Fibroblast of mammary gland (primary cell): ENCODE measurements around the gene KLHDC10.

ENCODE experiments used
- DNase-seq: peaks from one replicate; pipeline ENCODE4 v3.0.0-alpha.2; 2010; ENCODE audit warnings: low read depth
- H3K4me3 ChIP-seq: 2 replicates; pipeline ENCODE4 v1.5.1; 2011; ENCODE audit warnings: low read depth, mild to moderate bottlenecking, low read length, moderate library complexity; ENCODE audit not compliant: control insufficient read depth
- CTCF ChIP-seq: conservative IDR thresholded peaks from 2 replicates; pipeline ENCODE4 v1.5.1; 2011; ENCODE audit warnings: low read depth, low read length, inconsistent platforms; ENCODE audit not compliant: control insufficient read depth, insufficient read depth

Gene KLHDC10

GRCh38 chr7:130131191-130131834 is 61.0 kb downstream of the KLHDC10 start:
- TF ChIP-seq CTCF: no peak
- no peak overlapping the region for H3K4me3 ChIP-seq
- no peak for DNase-seq

GRCh38 chr7:130131964-130132875 is 61.9 kb downstream of the KLHDC10 start:
- H3K4me3 ChIP-seq: no peak overlapping the region
- TF ChIP-seq CTCF: no peak
- DNase-seq: no peak

- H3K4me3 ChIP-seq: no peak overlapping the region
- TF ChIP-seq CTCF: no peak
- no peak for DNase-seq
Observed at GRCh38 chr7:130133029-130133782, 62.9 kb downstream of the KLHDC10 start.

- H3K4me3 ChIP-seq: no peak overlapping the region
- no peak for TF ChIP-seq CTCF
- DNase-seq: no peak
Observed at GRCh38 chr7:130134106-130134636, 63.8 kb downstream of the KLHDC10 start.

GRCh38 chr7:130134726-130135125 is 64.4 kb downstream of the KLHDC10 start:
- no peak for TF ChIP-seq CTCF
- no peak overlapping the region for H3K4me3 ChIP-seq
- DNase-seq: no peak
